ENCODE measurements around the gene SBK2.

DNA sequence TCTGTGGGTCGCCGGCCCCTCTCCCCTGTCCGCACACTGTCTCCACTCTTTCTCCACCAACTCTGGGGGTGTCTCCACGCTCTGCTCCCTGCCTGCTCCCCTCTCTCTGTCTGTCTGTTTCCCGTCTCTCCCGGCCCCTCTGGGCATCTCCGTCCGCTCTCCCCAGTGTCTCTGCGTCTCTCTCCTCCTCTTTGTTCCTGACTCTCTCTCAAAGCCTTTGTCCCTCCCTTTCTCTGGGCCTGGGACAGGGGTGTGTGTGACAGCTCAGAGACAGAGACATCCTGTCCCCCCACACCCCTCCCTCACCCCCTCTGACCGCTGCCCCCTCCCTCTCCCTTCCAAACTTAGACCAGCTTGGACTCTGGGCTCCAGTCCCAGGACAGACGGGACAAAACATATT, 9.1 kb upstream of the SBK2 start:
- TF ChIP-seq, protein P1, sequence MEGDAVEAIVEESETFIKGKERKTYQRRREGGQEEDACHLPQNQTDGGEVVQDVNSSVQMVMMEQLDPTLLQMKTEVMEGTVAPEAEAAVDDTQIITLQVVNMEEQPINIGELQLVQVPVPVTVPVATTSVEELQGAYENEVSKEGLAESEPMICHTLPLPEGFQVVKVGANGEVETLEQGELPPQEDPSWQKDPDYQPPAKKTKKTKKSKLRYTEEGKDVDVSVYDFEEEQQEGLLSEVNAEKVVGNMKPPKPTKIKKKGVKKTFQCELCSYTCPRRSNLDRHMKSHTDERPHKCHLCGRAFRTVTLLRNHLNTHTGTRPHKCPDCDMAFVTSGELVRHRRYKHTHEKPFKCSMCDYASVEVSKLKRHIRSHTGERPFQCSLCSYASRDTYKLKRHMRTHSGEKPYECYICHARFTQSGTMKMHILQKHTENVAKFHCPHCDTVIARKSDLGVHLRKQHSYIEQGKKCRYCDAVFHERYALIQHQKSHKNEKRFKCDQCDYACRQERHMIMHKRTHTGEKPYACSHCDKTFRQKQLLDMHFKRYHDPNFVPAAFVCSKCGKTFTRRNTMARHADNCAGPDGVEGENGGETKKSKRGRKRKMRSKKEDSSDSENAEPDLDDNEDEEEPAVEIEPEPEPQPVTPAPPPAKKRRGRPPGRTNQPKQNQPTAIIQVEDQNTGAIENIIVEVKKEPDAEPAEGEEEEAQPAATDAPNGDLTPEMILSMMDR (IDR thresholded peaks at IDR 0.05; ENCODE audit: insufficient read depth, low read depth, low read length) = no peak
- TF ChIP-seq EZH2 (IDR thresholded peaks at IDR 0.05; ENCODE audit: insufficient read depth, low read length) = no peak
